ENCODE measurements around the gene WDFY4.

Gene WDFY4

GRCh38 chr10:48701941-48702340, 17.3 kb downstream of the WDFY4 start:
- H3K4me3 ChIP-seq (ENCODE audit: insufficient read depth in 1 of 2, low read depth in 1 of 2, low read length in 2 of 2) = no peak overlapping the region
- H2BK12ac ChIP-seq (ENCODE audit: low read length in 2 of 2) = no peak overlapping the region
- no peak overlapping the region for H2BK5ac ChIP-seq (ENCODE audit: low read depth, low read length, poor library complexity, severe bottlenecking)
- H3K23ac ChIP-seq (ENCODE audit: low read length in 2 of 2) = no peak overlapping the region
- H3K27me3 ChIP-seq (ENCODE audit: control insufficient read depth in 1 of 2, insufficient read depth in 1 of 2, low read length in 2 of 2) = peaks cover 32 to 89% of the 10 kb centered on the region in 2 experiments
- H3K4ac ChIP-seq (ENCODE audit: low read depth in 1 of 2, low read length in 2 of 2) = no peak overlapping the region
- H3K9ac ChIP-seq (ENCODE audit: low read length) = no peak overlapping the region
- no peak overlapping the region for H4K8ac ChIP-seq (ENCODE audit: low read length)
- no peaks in the 10 kb centered on the region for H3K36me3 ChIP-seq (ENCODE audit: control insufficient read depth in 1 of 2, insufficient read depth in 2 of 2, low read depth in 1 of 2, low read length in 2 of 2)
- no peak overlapping the region for H3K27ac ChIP-seq (ENCODE audit: low read length, poor library complexity, severe bottlenecking)
- no peak overlapping the region for H4K91ac ChIP-seq (ENCODE audit: low read length)
- no peak overlapping the region for H2BK120ac ChIP-seq (ENCODE audit: low read depth, low read length)
- H2AFZ ChIP-seq (ENCODE audit: low read depth, low read length) = no peak overlapping the region
- DNase-seq = no peak
- no peak overlapping the region for H2AK5ac ChIP-seq (ENCODE audit: low read length, severe bottlenecking)
- no peak overlapping the region for H3K14ac ChIP-seq (ENCODE audit: low read length in 2 of 2)
- H3K4me2 ChIP-seq (ENCODE audit: low read length, poor library complexity, severe bottlenecking) = no peak overlapping the region
- no peaks in the 10 kb centered on the region for H3K9me3 ChIP-seq (ENCODE audit: control insufficient read depth, low read length)
- peaks cover 2% of the 10 kb centered on the region for H3K4me1 ChIP-seq (ENCODE audit: control insufficient read depth, insufficient read depth, low read depth, low read length)
- no peak overlapping the region for H2BK15ac ChIP-seq (ENCODE audit: low read depth, poor library complexity, severe bottlenecking)
- H3K18ac ChIP-seq (ENCODE audit: low read depth in 1 of 2, low read length in 2 of 2) = no peak overlapping the region
- H3K79me1 ChIP-seq (replicated peaks; ENCODE audit: low read length, poor library complexity, severe bottlenecking) = no peaks in the 10 kb centered on the region

GRCh38 chr10:48703531-48704122, 19.0 kb downstream of the WDFY4 start:
- no peaks in the 10 kb centered on the region for H3K9me3 ChIP-seq (ENCODE audit: control insufficient read depth, low read length)
- H3K9ac ChIP-seq (ENCODE audit: low read length) = no peak overlapping the region
- peaks cover 41 to 93% of the 10 kb centered on the region in 2 experiments for H3K27me3 ChIP-seq (ENCODE audit: control insufficient read depth in 1 of 2, insufficient read depth in 1 of 2, low read length in 2 of 2)
- 85% methylated on average over 5 of the region's 5 CpGs for WGBS
- DNase-seq = no peak
- H3K4me3 ChIP-seq (ENCODE audit: insufficient read depth in 1 of 2, low read depth in 1 of 2, low read length in 2 of 2) = no peak overlapping the region
- H3K4me2 ChIP-seq (ENCODE audit: low read length, poor library complexity, severe bottlenecking) = no peak overlapping the region
- H3K4me1 ChIP-seq (ENCODE audit: control insufficient read depth, insufficient read depth, low read depth, low read length) = peaks cover 2% of the 10 kb centered on the region
- no peak overlapping the region for H2BK15ac ChIP-seq (ENCODE audit: low read depth, poor library complexity, severe bottlenecking)
- no peak overlapping the region for H2BK120ac ChIP-seq (ENCODE audit: low read depth, low read length)
- no peak overlapping the region for H3K14ac ChIP-seq (ENCODE audit: low read length in 2 of 2)
- no peak overlapping the region for H2BK12ac ChIP-seq (ENCODE audit: low read length in 2 of 2)
- no peak overlapping the region for H2BK5ac ChIP-seq (ENCODE audit: low read depth, low read length, poor library complexity, severe bottlenecking)
- no peaks in the 10 kb centered on the region for H3K79me1 ChIP-seq (replicated peaks; ENCODE audit: low read length, poor library complexity, severe bottlenecking)
- H3K36me3 ChIP-seq (ENCODE audit: control insufficient read depth in 1 of 2, insufficient read depth in 2 of 2, low read depth in 1 of 2, low read length in 2 of 2) = no peaks in the 10 kb centered on the region
- no peak overlapping the region for H2AFZ ChIP-seq (ENCODE audit: low read depth, low read length)
- H4K8ac ChIP-seq (ENCODE audit: low read length) = no peak overlapping the region
- H3K27ac ChIP-seq (ENCODE audit: low read length, poor library complexity, severe bottlenecking) = no peak overlapping the region
- no peak overlapping the region for H3K18ac ChIP-seq (ENCODE audit: low read depth in 1 of 2, low read length in 2 of 2)
- H4K91ac ChIP-seq (ENCODE audit: low read length) = no peak overlapping the region
- no peak overlapping the region for H3K4ac ChIP-seq (ENCODE audit: low read depth in 1 of 2, low read length in 2 of 2)
- no peak overlapping the region for H2AK5ac ChIP-seq (ENCODE audit: low read length, severe bottlenecking)
- H3K23ac ChIP-seq (ENCODE audit: low read length in 2 of 2) = no peak overlapping the region

DNA sequence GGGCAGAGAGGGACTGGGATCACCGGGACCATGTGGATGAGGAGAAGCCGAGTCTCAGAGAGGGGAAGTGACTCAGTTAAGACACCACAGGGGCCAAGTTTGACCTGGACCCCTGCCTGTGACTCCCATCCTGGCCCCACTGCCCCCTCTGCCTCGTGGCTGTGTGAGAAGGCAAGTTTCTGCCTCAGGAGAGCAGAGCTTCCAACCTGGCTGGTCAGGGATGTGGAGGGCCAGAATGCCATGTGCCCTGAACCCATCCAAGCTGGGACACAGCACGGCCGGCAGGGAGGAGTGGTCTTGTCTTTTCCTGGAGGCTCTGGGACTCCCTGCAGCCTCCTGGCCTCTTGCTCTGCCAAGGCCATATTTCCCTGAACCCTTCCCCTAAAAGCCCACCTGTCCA, 19.5 kb downstream of the WDFY4 start:
- Histone ChIP-seq H4K8ac (ENCODE audit: low read length) (no peak overlapping the region), H3K4me3 (ENCODE audit: insufficient read depth in 1 of 2, low read depth in 1 of 2, low read length in 2 of 2) (no peak overlapping the region), H3K4ac (ENCODE audit: low read depth in 1 of 2, low read length in 2 of 2) (no peak overlapping the region), H3K27ac (ENCODE audit: low read length, poor library complexity, severe bottlenecking) (no peak overlapping the region), H3K4me1 (ENCODE audit: control insufficient read depth, insufficient read depth, low read depth, low read length) (peaks cover 2% of the 10 kb centered on the region), H3K27me3 (ENCODE audit: control insufficient read depth in 1 of 2, insufficient read depth in 1 of 2, low read length in 2 of 2) (peaks cover 41 to 91% of the 10 kb centered on the region in 2 experiments), H3K23ac (ENCODE audit: low read length in 2 of 2) (no peak overlapping the region), H4K91ac (ENCODE audit: low read length) (no peak overlapping the region), H2BK15ac (ENCODE audit: low read depth, poor library complexity, severe bottlenecking) (no peak overlapping the region), H3K18ac (ENCODE audit: low read depth in 1 of 2, low read length in 2 of 2) (no peak overlapping the region), H3K14ac (ENCODE audit: low read length in 2 of 2) (no peak overlapping the region), H2AFZ (ENCODE audit: low read depth, low read length) (no peak overlapping the region), H2AK5ac (ENCODE audit: low read length, severe bottlenecking) (no peak overlapping the region), H2BK12ac (ENCODE audit: low read length in 2 of 2) (no peak overlapping the region), H3K36me3 (ENCODE audit: control insufficient read depth in 1 of 2, insufficient read depth in 2 of 2, low read depth in 1 of 2, low read length in 2 of 2) (no peaks in the 10 kb centered on the region), H3K9ac (ENCODE audit: low read length) (no peak overlapping the region), H2BK120ac (ENCODE audit: low read depth, low read length) (no peak overlapping the region), H3K9me3 (ENCODE audit: control insufficient read depth, low read length) (no peaks in the 10 kb centered on the region), H3K4me2 (ENCODE audit: low read length, poor library complexity, severe bottlenecking) (no peak overlapping the region), H3K79me1 (replicated peaks; ENCODE audit: low read length, poor library complexity, severe bottlenecking) (no peaks in the 10 kb centered on the region), H2BK5ac (ENCODE audit: low read depth, low read length, poor library complexity, severe bottlenecking) (no peak overlapping the region)
- no peak for DNase-seq
- 64% methylated on average over 5 of the region's 5 CpGs for WGBS

- Histone ChIP-seq H3K27ac (ENCODE audit: low read length, poor library complexity, severe bottlenecking) (no peak overlapping the region), H2AFZ (ENCODE audit: low read depth, low read length) (no peak overlapping the region), H3K4ac (ENCODE audit: low read depth in 1 of 2, low read length in 2 of 2) (no peak overlapping the region), H3K9me3 (ENCODE audit: control insufficient read depth, low read length) (no peaks in the 10 kb centered on the region), H3K4me2 (ENCODE audit: low read length, poor library complexity, severe bottlenecking) (no peak overlapping the region), H3K79me1 (replicated peaks; ENCODE audit: low read length, poor library complexity, severe bottlenecking) (no peaks in the 10 kb centered on the region), H2BK15ac (ENCODE audit: low read depth, poor library complexity, severe bottlenecking) (no peak overlapping the region), H2BK120ac (ENCODE audit: low read depth, low read length) (no peak overlapping the region), H2AK5ac (ENCODE audit: low read length, severe bottlenecking) (no peak overlapping the region), H3K4me1 (ENCODE audit: control insufficient read depth, insufficient read depth, low read depth, low read length) (peaks cover 2% of the 10 kb centered on the region), H3K9ac (ENCODE audit: low read length) (no peak overlapping the region), H2BK5ac (ENCODE audit: low read depth, low read length, poor library complexity, severe bottlenecking) (no peak overlapping the region), H2BK12ac (ENCODE audit: low read length in 2 of 2) (no peak overlapping the region), H4K8ac (ENCODE audit: low read length) (no peak overlapping the region), H3K23ac (ENCODE audit: low read length in 2 of 2) (no peak overlapping the region), H3K36me3 (ENCODE audit: control insufficient read depth in 1 of 2, insufficient read depth in 2 of 2, low read depth in 1 of 2, low read length in 2 of 2) (no peaks in the 10 kb centered on the region), H4K91ac (ENCODE audit: low read length) (no peak overlapping the region), H3K14ac (ENCODE audit: low read length in 2 of 2) (no peak overlapping the region), H3K18ac (ENCODE audit: low read depth in 1 of 2, low read length in 2 of 2) (no peak overlapping the region), H3K4me3 (ENCODE audit: insufficient read depth in 1 of 2, low read depth in 1 of 2, low read length in 2 of 2) (no peak overlapping the region), H3K27me3 (ENCODE audit: control insufficient read depth in 1 of 2, insufficient read depth in 1 of 2, low read length in 2 of 2) (peaks cover 39 to 88% of the 10 kb centered on the region in 2 experiments)
- WGBS = 75% methylated on average over 8 of the region's 9 CpGs
- DNase-seq = no peak
Measured at GRCh38 chr10:48705401-48705938, 20.8 kb downstream of the WDFY4 start.
